HG03442 (cell line): ENCODE data around the gene MED20.

ENCODE experiments used
- ATAC-seq: cut with Tn5 transposase; IDR thresholded peaks from one replicate; pipeline ENCODE4 v1.9.1; 2021; ENCODE audit warnings: mild to moderate bottlenecking, moderate library complexity; ENCODE audit not compliant: unreplicated experiment

MED20 gene

DNA sequence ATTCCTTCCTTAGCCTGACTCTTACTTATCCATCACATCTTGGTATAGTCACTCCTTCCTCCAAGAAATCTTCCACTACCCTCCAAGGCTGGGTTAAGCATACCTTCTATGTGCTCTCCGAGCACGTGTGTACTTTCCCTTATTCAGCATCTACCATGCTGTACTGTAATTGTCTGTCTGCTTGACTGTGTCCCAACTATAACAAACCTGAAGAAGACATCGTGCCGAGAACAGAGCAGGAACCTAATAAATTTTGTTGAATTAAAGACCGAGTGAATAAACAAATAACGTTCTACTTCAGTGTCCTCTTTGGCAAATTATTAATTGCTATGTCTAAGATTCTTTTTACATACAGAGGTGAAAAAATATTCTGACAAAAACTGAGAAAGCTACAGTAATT is 61.6 kb downstream of the MED20 start:
- no peak for ATAC-seq

GRCh38 chr6:41858703-41859102 is 62.2 kb downstream of the MED20 start:
- ATAC-seq = no peak
